AG09319 (cell line): ENCODE data around the gene EDC3.

Source experiments
- DNase-seq: peaks from one replicate; pipeline ENCODE4 v3.0.0-alpha.2; 2010; ENCODE audit warnings: low read depth; ENCODE audit errors: extremely low read depth
- TF ChIP-seq, protein P1 (sequence below): IDR thresholded peaks from 2 replicates; pipeline ENCODE4 v1.5.1; 2011; ENCODE audit warnings: low read depth, mild to moderate bottlenecking, inconsistent platforms, low read length, moderate library complexity

The EDC3 gene

DNA sequence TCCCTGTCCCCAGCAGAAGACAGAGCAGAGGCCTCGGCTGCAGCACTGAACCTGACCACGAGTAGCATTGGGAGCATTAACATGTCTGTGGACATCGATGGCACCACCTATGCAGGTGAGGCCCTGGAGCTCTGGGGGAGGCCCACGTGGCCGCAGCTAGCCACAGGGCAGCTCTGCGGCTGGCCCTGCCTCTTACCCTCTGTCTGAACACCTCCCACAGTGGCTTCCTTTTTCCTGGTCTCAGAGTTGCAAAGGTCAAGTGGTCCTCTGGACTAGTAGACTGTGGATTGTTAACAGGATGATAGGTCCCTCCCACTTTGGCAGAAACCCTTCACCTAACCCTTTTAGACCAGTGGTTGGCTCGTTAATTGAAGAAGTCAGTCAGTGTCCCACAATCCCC is 102.7 kb downstream of the EDC3 start:
- no peak for DNase-seq
- TF ChIP-seq, protein P1, sequence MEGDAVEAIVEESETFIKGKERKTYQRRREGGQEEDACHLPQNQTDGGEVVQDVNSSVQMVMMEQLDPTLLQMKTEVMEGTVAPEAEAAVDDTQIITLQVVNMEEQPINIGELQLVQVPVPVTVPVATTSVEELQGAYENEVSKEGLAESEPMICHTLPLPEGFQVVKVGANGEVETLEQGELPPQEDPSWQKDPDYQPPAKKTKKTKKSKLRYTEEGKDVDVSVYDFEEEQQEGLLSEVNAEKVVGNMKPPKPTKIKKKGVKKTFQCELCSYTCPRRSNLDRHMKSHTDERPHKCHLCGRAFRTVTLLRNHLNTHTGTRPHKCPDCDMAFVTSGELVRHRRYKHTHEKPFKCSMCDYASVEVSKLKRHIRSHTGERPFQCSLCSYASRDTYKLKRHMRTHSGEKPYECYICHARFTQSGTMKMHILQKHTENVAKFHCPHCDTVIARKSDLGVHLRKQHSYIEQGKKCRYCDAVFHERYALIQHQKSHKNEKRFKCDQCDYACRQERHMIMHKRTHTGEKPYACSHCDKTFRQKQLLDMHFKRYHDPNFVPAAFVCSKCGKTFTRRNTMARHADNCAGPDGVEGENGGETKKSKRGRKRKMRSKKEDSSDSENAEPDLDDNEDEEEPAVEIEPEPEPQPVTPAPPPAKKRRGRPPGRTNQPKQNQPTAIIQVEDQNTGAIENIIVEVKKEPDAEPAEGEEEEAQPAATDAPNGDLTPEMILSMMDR: no peak

GRCh38 chr15:74592222-74592621 is 103.6 kb downstream of the EDC3 start:
- no peak for DNase-seq
- TF ChIP-seq, protein P1: no peak

- DNase-seq: no peak
- TF ChIP-seq, protein P1: no peak
These were observed 106.0 kb downstream of the EDC3 start for GRCh38 chr15:74589826-74590225.

DNA sequence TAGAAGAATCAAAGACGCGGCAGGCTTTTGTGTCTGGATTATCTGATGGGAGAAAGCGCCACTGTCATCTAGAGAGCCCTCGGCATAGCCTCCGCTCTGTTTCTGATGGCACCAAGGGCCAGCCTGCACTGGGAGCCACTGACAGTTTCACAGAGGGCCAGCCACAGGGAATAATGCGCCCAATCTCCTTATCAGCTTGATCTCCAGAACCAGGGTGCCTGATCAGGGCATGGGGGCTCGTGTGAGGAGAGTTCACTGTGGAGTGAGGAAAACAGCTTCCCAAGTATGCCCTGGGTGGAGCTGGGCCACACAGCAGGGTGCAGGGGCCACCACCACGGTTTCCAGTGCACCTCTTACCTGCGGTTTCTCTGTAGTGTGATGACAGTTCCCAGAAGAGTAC is 110.0 kb downstream of the EDC3 start:
- TF ChIP-seq, protein P1: no peak
- DNase-seq: no peak

DNA sequence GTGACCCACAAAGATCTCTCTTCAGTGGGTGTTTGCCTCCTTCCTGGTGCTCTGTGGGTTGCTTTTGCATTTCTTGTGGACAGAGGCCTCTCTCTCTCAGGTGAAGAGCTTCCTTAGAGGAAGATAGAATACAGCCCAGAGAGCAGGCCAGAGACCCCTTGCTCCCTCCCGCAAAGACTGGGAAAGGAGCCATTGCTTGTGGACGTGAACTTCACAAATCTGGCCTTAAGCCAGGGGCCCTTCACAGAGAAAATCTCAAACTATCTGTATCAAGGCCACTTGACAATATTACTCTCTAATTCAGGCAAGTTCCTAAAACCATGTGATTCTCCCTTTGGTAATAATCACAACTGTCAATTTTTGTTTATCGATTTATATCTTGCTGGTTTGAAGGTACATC is 110.6 kb downstream of the EDC3 start:
- DNase-seq: no peak

GRCh38 chr15:74584779-74585178 is 111.0 kb downstream of the EDC3 start:
- TF ChIP-seq, protein P1: no peak
- no peak for DNase-seq

More for the DNA sequence above, 110.6 kb downstream of the EDC3 start:
- TF ChIP-seq, protein P1: no peak

DNA sequence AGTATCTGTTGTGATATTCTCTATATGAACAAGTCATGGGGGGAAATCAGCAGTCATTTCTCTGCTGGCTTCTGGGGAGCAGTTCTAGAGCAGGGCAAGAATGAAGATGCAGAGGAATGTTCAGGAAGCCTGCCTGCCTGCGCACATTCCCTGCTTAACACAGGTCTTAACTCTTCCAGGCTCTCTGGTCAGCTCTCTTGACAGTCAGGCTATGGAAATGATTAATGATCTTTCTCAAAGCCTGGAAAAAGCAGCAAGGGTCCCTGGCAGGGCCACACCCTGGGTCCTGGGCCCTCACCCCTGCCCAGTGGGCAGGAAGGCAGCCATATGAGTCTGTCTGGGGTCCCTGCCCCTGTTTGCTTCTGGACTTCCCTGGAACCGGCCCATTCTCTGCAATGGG is 111.6 kb downstream of the EDC3 start:
- TF ChIP-seq, protein P1: no peak
- DNase-seq: no peak
